Measurements from ENCODE around the gene RAB19.
"Not testable (repeated sequence)": the region's sequence is repeated elsewhere in the genome, so short reads cannot be mapped to it uniquely, and the experiment has no call there.

Gene RAB19

GRCh38 chr7:140400381-140400780, 3.5 kb upstream of the RAB19 start:
- TF ChIP-seq POLR2AphosphoS5 (IDR thresholded peaks at IDR 0.05; ENCODE audit: low read depth) (no peak), REST (IDR thresholded peaks at IDR 0.05; ENCODE audit: insufficient replicate concordance, low read depth) (no peak), SPI1 (IDR thresholded peaks at IDR 0.05; ENCODE audit: borderline replicate concordance, low read depth) (no peak), GABPA (IDR thresholded peaks at IDR 0.05; ENCODE audit: low read depth) (no peak), CTCF (IDR thresholded peaks at IDR 0.05; ENCODE audit: insufficient read depth, low read length) (no peak)
- DNase-seq (ENCODE audit: low read depth in 1 of 2, low spot score in 1 of 2) = no peak
- Histone ChIP-seq H3K4me3 (replicated peaks; ENCODE audit: insufficient read depth, low read length) (no peak overlapping the region), H3K27ac (replicated peaks) (no peak overlapping the region), H3K27me3 (ENCODE audit: insufficient read depth, poor library complexity, severe bottlenecking) (peaks cover 52% of the 10 kb centered on the region)

GRCh38 chr7:140402178-140402835, 1.6 kb upstream of the RAB19 start:
- peak in 1 of 2 experiments; percentile 39 for DNase-seq (ENCODE audit: low read depth in 1 of 2, low spot score in 1 of 2)
- Histone ChIP-seq H3K27ac (replicated peaks) (no peak overlapping the region), H3K4me3 (replicated peaks; ENCODE audit: insufficient read depth, low read length) (no peak overlapping the region), H3K27me3 (ENCODE audit: insufficient read depth, poor library complexity, severe bottlenecking) (peaks cover 40% of the 10 kb centered on the region)
- no peak for TF ChIP-seq GABPA (IDR thresholded peaks at IDR 0.05; ENCODE audit: low read depth)
- no peak for TF ChIP-seq POLR2AphosphoS5 (IDR thresholded peaks at IDR 0.05; ENCODE audit: low read depth)

GRCh38 chr7:140404565-140405065, 757 bp downstream of the RAB19 start:
- H3K27me3 ChIP-seq (ENCODE audit: insufficient read depth, poor library complexity, severe bottlenecking) = peaks cover 25% of the 10 kb centered on the region
- no peak for DNase-seq (ENCODE audit: low read depth in 1 of 2, low spot score in 1 of 2)
- H3K27ac ChIP-seq (replicated peaks) = no peak overlapping the region
- no peak for TF ChIP-seq CTCF (IDR thresholded peaks at IDR 0.05; ENCODE audit: insufficient read depth, low read length)
- TF ChIP-seq SPI1 (IDR thresholded peaks at IDR 0.05; ENCODE audit: borderline replicate concordance, low read depth) = no peak
- no peak for TF ChIP-seq POLR2AphosphoS5 (IDR thresholded peaks at IDR 0.05; ENCODE audit: low read depth)
- TF ChIP-seq REST (IDR thresholded peaks at IDR 0.05; ENCODE audit: insufficient replicate concordance, low read depth) = no peak
- no peak for TF ChIP-seq GABPA (IDR thresholded peaks at IDR 0.05; ENCODE audit: low read depth)
- no peak overlapping the region for H3K4me3 ChIP-seq (replicated peaks; ENCODE audit: insufficient read depth, low read length)

- no peak for TF ChIP-seq CTCF (IDR thresholded peaks at IDR 0.05; ENCODE audit: insufficient read depth, low read length)
- TF ChIP-seq POLR2AphosphoS5 (IDR thresholded peaks at IDR 0.05; ENCODE audit: low read depth) = no peak
- TF ChIP-seq GABPA (IDR thresholded peaks at IDR 0.05; ENCODE audit: low read depth) = no peak
- no peak for TF ChIP-seq SPI1 (IDR thresholded peaks at IDR 0.05; ENCODE audit: borderline replicate concordance, low read depth)
- TF ChIP-seq REST (IDR thresholded peaks at IDR 0.05; ENCODE audit: insufficient replicate concordance, low read depth) = no peak
- no peak for DNase-seq (ENCODE audit: low read depth in 1 of 2, low spot score in 1 of 2)
- peaks cover 7% of the 10 kb centered on the region for H3K27me3 ChIP-seq (ENCODE audit: insufficient read depth, poor library complexity, severe bottlenecking)
- no peak overlapping the region for H3K4me3 ChIP-seq (replicated peaks; ENCODE audit: insufficient read depth, low read length)
- H3K27ac ChIP-seq (replicated peaks) = no peak overlapping the region
Observed at GRCh38 chr7:140415361-140415760, 11.5 kb downstream of the RAB19 start.

GRCh38 chr7:140415816-140416215, 12.0 kb downstream of the RAB19 start:
- not testable (repeated sequence) for H3K27me3 ChIP-seq (ENCODE audit: insufficient read depth, poor library complexity, severe bottlenecking); H3K4me3 ChIP-seq (replicated peaks; ENCODE audit: insufficient read depth, low read length); DNase-seq (ENCODE audit: low read depth in 1 of 2, low spot score in 1 of 2); H3K27ac ChIP-seq (replicated peaks)

Data from HL-60 (cell line).